NCI-H2107 treated with DMSO at 0.1 percent for 48 hours (cell line): ENCODE results near the gene SAE1.
"Not testable (repeated sequence)": the region's sequence is repeated elsewhere in the genome, so short reads cannot be mapped to it uniquely, and the experiment has no call there.

ENCODE experiments used
- DNase-seq: peaks from one replicate; lab custom pipeline; 2025; ENCODE audit not compliant: unreplicated experiment; lab: John Stamatoyannopoulos, UW

Gene SAE1

DNA sequence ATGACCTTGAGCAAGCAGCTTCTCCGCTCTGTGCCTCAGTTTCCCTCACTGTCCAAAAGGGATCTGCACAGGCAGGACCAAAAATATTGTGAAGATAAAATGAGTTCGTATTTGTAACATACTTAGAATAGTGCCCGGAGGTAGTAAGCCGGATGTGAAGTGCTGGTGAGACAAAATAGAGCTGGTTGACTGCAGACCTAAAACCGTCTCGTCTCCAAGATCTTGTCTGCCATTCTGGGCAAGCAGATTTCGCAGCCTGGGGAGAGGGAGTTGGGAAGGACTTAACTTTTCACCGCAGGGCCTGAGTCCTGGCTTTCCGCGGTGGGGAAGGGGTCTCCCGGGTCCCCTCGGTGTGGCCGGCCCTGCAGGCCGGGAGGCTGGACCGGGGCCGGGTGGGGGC lies 108.5 kb downstream of the SAE1 start:
- no peak for DNase-seq

DNA sequence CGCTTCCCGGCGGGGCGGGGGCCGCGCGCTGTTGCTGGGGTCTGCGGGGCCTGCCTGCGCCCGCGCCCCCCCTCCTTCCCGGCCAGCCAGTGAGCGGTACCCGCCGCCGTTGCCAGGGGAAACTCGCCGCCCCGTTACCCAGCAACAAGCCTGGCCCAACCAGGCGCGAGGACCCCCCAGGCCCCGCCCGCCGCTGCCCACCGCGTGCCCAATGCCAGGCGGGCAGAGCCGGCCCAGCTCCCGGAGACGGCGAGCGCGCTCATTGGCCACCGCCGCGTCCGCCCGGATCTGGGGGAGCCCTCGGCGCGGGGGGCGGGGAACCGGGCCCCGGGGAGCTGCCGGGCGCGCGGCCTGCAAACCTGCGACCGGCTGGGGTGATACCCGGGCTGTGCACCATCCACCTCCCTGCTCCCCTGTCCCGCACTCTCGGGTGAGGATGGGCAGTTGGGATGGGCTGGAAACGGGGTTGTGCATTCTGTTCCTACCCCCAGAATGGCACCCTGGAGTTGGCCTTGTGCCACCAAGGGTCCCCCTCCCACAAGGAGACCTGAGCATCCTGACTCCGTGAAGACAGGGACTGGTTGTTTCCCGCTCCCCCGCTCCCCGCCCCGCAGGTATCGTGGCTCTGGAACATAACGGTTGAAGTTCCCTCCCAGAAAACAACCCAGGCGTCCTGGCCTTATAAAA lies 109.1 kb downstream of the SAE1 start:
- no peak for DNase-seq

DNA sequence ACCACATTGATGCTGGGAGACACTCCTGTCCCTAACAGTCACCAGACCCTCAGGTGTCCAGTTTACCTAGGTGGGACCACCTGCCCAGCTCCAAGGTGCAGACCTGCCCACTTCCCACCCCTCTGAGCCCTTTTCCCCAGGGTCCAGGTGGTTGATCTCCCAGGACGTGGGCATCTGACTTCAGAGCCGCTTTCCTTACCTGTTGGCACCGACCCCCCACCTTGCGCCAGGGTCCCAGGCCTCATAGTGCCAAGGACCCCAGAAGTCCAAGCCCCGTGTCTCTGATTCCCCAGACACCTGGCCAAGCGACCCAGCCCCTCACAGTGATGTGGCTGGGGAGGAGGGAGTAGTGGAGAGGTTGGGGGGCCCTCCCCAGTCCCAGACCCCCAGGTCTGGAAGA lies 109.9 kb downstream of the SAE1 start:
- no peak for DNase-seq

DNA sequence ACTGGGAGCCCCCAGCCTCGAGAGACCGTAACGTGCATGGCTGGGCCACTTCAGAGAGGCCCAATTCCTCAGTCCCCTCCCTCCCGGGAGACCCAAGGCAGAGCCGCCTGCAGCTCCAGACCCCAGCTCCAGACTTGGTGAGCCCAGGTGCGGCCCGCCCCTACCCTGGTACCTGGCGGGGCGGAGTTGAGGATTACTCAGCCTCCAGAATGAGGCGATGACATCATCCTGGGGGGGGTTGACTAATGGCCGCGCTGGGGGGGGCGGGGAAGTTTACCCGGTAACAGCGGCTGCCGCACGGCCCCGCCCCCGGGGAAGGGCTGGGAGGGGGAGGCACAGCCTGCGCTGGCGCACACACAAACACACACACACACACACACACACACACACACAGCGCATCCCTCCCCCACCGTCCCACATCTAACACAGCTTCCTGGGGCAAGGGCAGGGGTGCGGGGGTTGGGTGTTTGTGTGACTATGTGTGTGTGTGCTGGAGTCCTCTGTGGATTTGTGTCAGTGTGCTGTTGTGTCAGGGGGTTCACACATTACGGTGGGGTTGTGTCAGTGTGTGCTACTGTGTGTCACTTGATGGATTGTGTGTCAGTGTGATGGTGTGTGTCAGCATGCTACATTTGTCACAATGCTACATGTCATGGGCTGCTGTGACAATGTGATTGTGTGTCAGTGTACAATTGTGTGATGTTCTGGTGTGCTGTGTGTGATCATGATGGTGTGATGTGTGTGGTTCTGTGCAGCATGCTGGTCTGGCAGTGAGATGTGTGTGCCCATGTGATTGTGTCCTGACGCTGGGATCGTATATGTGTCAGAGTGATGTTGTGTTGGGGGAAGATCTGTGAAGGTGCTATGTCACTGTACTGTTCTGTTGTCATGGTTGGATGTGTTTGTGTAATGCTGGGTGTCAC lies 110.6 kb downstream of the SAE1 start:
- DNase-seq, result peak; percentile 46

DNA sequence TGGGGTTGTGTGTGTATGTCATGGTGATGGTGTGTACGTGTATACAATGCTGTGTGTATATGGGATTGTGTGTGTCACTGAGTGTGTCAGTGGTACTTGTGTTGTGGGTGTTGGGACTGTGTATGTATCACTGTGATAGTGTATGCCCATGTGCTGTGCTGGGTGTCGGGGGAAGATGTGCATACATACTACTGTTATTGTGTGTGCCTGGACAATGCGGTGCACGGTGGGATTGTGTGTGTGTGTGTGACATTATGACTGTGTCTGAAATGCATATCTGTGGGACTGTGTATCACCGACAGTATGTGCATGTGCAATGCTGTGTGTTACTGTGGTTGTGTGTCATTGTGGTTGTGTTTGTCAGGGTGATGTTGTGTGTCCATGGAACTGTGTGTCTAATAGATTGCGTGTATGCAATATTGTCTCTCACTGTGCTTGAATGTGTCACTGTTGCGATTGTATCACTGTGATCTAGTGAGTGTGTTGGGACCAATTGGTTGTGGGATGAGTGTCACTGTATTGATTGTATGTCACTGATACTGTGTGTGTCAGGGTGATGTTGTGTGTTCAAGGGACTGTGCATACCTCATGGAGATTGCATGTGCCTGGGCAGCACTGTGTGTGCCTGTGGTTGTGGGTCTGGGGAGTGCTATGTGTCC lies 111.4 kb downstream of the SAE1 start:
- no peak for DNase-seq

DNA sequence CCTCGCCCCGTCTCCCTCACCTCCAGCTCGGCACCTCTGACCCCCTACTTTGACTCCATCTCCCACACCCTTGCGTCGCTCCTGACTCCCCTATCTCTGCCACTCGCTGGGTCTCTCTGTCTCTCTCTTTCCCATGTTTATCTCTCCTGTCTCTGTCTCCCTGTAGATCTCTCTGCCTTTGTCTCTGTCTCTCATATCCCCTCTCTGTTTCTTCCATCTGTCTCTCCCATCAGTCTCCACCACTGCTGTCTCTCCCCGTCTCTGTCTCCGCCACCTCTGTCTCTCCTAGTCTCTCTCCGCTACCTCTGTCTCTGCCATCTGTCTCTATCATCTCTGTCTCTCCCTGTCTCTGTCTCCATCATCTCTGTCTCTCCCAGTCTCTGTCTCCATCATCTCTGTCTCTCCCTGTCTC lies 112.7 kb downstream of the SAE1 start:
- no peak for DNase-seq

DNA sequence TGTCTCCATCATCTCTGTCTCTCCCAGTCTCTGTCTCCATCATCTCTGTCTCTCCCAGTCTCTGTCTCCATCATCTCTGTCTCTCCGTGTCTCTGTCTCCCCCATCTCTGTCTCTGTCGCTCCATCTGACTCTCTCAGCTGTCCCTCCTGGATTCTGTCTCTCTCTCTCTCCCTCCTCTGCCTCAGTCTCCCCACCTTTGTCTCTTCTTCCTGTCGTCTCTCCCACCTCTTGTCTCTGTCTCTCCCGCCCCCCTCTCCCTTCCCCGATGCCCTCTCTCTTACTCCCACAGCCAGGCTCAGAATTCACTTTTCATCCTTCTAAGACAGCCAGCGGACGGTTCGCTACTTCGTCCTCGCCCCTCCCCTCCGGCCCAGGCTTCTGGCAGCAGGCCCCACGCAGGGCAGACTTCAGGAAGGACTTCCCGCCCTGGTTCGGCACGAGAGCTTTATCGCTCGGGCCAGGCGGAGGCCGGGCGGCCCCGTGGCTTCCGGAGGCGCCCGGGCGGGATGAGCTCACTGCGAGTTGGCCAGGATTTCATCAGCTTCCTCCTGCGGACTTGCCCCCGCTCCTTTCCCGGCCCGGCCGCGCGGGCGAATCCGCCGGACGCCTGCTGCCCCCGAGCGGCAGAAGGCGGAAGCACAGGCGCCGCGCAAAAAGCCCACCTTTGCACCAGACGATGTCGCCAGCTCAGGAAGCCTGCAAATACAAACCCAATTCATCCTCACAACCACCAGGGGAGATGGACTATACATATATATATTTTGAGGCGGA lies 113.3 kb downstream of the SAE1 start:
- peak; percentile 60 for DNase-seq

DNA sequence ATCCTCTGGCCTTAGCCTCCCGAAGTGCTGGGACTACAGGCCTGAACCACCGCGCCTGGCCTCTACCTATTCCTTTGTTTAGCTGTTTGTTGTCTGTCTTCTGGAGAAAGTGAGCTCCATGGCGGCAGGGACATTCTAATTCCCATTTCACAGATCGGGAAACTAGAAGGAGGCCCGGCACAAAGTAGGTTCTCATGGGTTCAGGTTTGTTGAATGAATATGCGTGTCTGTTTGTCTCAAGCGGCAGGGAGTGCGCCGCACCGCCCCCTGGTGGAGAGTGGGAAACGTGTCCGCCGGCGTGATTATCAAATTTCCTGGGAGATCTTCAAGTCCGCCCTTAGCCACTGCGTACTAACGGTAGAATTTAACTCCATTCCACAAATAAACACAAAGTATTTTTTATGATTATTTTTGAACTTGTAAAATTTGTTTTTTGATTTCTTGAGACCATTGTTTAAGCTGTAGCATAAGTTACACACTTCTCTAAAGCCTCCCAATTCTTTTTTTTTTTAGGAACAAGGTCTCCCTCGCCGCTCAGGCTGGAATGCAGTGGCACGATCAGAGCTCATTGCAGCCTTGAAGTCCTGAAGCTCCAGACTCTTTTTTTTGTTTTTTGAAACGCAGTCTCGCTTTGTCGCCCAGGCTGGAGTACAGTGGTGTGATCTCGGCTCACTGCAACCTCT lies 116.8 kb downstream of the SAE1 start:
- DNase-seq, result no peak

DNA sequence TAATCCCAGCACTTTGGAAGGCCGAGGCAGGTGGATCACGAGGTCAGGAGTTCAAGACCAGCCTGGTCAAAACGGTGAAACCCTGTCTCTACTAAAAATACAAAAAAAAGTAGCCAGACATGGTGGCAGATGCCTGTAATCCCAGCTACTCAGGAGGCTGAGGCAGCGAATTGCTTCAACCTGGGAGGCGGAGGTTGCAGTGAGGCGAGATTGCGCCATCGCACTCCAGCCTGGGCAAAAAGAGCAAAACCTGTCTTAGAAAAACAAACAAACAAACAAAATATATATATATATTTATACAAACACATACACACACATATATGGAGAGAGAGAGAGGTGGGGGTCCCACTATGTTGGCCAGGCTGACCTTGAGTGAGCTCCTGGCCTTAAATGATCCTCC lies 122.4 kb downstream of the SAE1 start:
- not testable (repeated sequence) for DNase-seq

DNA sequence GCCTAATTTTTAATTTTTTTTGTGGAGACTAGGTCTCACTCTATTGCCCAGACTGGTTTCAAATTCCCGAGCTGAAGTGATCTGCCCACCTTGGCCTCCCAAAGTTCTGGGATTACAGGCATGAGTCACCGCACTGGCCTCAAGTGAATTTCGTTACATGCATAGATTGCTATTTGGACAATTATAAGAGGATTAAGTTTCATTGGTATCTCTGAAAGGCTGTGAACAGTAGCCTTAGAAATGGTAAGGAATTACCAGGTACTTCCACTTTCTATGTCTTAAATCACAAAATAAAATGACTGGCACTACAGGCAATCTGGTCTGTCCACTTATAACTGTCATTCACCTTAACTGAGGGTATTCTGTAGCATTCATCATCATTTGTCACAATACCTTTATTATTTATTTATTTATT lies 122.8 kb downstream of the SAE1 start:
- no peak for DNase-seq

DNA sequence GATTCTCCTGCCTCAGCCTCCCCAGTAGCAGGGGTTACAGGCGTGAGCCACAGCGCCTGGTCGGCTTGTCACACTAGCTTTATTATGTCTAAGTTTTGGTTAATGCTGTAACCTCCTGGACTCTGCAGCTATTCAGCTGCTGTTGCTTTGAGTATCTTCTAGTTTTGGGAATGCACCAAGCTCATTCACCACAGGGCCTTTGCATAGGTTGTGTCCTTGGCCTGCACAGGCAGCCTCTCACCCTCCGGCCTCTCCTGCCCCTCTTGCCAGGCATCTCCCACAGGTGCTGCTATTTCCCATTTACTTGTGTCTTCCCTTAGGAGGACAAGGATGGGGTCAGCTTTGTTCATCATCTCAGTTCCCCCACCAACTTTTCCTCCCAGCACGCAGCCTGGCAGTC lies 123.3 kb downstream of the SAE1 start:
- DNase-seq, result no peak

DNA sequence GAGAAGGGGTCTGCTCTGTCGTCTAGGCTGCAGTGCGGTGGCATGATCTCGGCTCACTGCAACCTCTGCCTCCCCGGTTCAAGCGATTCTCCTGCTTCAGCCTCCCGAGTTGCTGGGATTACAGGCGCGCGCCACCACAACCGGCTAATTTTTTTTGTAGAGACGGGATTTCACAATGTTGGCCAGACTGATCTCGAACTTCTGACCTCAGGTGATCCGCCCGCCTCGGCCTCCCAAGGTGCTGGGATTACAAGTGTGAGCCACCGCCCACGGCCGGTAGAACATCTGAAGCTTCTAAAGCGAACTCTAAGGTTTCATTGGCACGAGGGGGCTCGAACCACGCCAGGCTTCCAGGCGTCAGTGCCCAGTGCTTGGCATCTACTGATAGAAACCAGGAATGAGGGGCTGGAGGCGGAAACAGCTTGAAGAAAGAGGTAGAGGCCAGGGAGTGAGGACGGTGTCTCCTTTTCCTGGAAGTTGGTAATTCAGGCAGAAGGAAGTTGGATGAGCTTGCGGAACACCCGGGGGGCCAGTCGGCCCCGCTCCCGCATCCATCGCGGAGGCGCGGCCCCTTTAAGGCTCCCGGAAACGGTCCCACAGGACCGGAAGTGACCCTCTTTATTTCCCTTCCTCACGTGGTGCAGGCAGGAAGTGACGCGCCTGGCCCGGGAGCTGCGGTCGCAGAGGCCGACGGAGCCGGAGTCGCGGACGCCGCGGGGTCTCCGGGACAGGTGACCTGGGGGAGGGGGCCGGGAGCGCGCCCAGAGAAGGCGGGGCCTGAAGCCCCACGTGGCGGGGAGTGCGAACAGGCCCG lies 125.5 kb downstream of the SAE1 start, which contains the start of gene CCDC9:
Gene CCDC9, plus strand, starts transcription at position 647 of the 814 bp plus-strand sequence. CDS start 1,876 bp downstream, outside the sequence.
- DNase-seq, result peak; percentile 96

DNA sequence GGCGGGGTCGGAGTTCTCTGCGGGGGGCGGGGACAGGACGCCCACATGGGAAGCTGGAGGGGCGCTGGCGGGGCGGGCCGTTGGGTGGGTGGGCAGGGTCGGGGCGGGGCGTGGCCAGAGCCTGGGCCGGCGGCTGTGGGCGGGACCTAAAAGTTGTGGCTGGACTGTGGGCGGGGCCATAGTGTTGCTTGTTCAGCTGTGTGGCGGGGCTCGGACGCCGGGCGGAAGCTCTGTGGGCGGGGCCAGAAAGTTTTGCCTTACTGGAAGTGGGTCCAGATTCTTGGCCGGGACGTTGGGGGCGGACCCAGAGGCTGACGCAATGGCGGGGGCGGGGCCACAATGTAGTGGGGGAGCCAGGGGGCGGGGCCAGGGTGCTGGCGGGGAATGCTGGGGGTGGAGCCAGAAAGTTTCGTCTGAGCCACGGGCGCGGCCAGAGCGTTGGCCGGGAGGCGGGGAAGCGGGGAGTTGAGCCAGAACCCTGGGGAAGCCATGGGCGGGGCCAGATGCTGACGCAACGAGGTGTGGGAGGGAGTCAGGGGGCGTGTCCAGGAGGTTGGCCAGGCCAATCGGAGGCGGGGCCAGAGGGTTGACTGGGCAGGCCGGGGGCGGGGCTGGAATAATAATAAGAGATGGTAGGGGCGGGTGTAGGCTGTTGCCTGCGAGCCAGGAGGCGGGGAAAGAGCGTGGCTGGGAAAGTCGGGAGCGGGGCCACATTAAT lies 126.2 kb downstream of the SAE1 start:
- DNase-seq, result peak; percentile 100

DNA sequence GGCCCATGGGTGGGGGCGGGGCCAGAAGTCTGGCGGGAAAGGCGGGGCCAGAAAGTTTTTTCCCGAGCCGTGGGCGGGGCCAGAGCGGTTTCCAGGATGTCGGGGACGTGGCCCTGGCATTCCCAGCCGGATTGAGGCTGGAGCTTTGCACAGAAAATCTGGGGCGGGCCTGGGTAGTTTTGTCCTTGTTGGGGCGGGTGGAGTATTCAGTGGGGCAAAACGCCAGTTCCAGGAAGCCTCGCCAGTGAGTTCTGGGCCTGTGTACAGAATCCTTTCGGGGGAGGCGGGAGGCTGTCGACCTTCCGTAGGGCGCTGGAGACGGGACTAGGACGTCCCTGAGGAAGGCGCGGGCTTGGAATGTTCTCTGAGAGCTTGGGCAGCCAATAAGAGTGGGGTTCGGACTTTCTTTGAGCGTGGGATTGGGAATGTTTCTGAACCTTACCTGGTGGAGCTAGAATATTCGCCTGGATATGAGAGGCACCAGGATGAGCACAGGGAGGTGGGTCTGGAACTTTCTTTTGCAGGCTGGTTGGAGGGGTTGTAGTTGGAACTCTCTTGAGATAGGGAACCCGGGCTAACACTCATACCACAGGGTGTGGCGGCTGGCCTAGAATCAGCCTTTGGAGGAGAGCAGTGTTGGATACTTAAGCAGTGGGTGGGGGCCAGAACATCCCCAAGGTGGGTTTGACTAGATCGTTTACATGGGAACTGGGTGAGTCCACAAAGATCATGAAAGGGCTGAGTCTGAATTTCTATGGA lies 127.0 kb downstream of the SAE1 start:
- DNase-seq, result no peak

DNA sequence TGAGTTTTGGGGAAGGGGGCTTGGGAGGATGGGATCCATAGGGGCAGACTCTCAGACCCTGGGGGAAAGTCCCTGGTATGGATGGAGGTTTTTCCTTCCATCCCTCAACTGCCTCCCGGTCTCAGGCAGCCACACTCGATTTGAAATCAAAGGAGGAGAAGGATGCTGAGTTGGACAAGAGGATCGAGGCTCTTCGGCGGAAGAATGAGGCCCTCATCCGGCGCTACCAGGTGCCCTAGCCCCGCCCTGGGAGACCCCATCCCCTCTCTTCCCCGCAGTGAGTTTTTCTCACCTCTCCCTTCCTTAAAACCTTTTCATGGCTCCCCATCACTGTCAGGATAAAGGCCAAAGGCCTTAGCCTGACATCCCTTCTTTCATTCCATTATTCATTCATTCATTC lies 127.8 kb downstream of the SAE1 start:
- DNase-seq, result no peak

DNA sequence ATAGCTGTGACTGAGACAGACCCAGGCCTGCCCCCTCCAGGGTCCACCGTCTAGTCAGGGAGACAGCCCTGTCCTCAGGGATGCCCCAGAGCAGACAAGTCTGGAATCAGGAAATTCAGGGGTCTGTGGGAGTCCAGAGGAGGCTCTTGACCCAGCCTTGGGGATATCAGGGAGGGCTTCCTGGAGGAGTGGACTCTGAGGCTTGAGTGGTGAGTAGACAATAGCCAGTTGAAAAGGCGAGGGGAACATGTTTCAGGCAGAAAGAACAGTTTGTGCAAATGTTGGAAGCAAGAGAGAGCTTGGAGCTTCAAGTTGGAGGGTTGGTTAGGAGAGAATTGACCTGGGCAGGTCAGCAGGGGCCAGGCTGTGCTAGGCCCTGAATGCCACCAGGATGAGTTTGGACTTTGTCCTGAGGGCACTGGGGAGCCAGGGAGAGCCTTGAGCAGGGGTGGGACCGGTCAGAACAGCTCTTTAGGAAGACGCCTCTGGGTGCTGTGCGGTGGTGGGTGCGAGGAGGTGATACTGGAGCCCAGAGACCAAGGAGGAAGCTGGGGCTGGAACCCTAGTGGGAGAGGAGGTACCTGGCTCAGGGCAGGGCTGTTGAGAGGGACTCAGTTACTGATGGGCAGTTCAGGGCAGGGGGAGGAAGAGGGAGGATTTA lies 128.4 kb downstream of the SAE1 start:
- no peak for DNase-seq
